SK-N-SH treated with all-trans-retinoic acid at 6 μM for 48 hours (cell line): ENCODE data around the gene DDX31.

Source experiments
- ARNTL ChIP-seq: fragments of 450-650 bp; formaldehyde crosslinking; IDR thresholded peaks from 2 replicates; pipeline ENCODE4 v1.5.0; 2020; ENCODE audit warnings: low read depth, mild to moderate bottlenecking, moderate library complexity, borderline replicate concordance
- CREB5 ChIP-seq: fragments of 250-450 bp; sonication (Bioruptor Pico); IDR thresholded peaks from 2 replicates; pipeline ENCODE4 v1.5.1; 2020; ENCODE audit warnings: low read depth, mild to moderate bottlenecking, moderate library complexity
- CSDC2 ChIP-seq: fragments of 250-450 bp; sonication (Bioruptor Pico); IDR thresholded peaks from 2 replicates; pipeline ENCODE4 v1.5.0; 2020; ENCODE audit warnings: mild to moderate bottlenecking, moderate library complexity
- PATZ1 ChIP-seq: fragments of 250-450 bp; sonication (Bioruptor Pico); IDR thresholded peaks from 2 replicates; pipeline ENCODE4 v1.8.0; 2020; ENCODE audit warnings: mild to moderate bottlenecking, moderate library complexity, borderline replicate concordance
- RARB ChIP-seq: fragments of 250-450 bp; sonication (Bioruptor Pico); IDR thresholded peaks from 2 replicates; pipeline ENCODE4 v1.8.0; 2021; ENCODE audit warnings: mild to moderate bottlenecking, moderate library complexity
- TSHZ2 ChIP-seq: fragments of 250-450 bp; sonication (Bioruptor Pico); IDR thresholded peaks from 2 replicates; pipeline ENCODE4 v1.5.0; 2020; ENCODE audit warnings: mild to moderate bottlenecking, moderate library complexity
- ZFP3 ChIP-seq: fragments of 250-450 bp; sonication (Bioruptor Pico); IDR thresholded peaks from 2 replicates; pipeline ENCODE4 v1.5.0; 2020; ENCODE audit warnings: mild to moderate bottlenecking, moderate library complexity
- ZFP30 ChIP-seq: fragments of 450-650 bp; formaldehyde crosslinking; IDR thresholded peaks from 2 replicates; pipeline ENCODE4 v1.5.0; 2022; ENCODE audit warnings: mild to moderate bottlenecking, moderate library complexity
- ZNF70 ChIP-seq: fragments of 450-650 bp; formaldehyde crosslinking; IDR thresholded peaks from 2 replicates; pipeline ENCODE4 v1.5.0; 2020; ENCODE audit warnings: mild to moderate bottlenecking, moderate library complexity

- TF ChIP-seq PATZ1 (no peak), CSDC2 (no peak), RARB (CRISPR knock-in tag) (no peak), ZNF70 (no peak), CREB5 (CRISPR knock-in tag) (no peak), ZFP30 (CRISPR knock-in tag) (no peak), ARNTL (no peak), TSHZ2 (CRISPR knock-in tag) (no peak), ZFP3 (no peak)
Observed at GRCh38 chr9:132584601-132585560, 84.9 kb downstream of the DDX31 start.
